Measurements from ENCODE around the gene DOLPP1. TPM values are rescaled to one million over a fixed set of nuclear protein-coding genes. Genes with fewer than 3 reads are reported as not detected.
"Not testable (repeated sequence)": the region's sequence is repeated elsewhere in the genome, so short reads cannot be mapped to it uniquely, and the experiment has no call there.

DOLPP1 gene
- total RNA-seq, 1 donor from 2014 or later, result 9.4 TPM

- no peak for DNase-seq
- intact Hi-C loops (cut with micrococcal nuclease), result no loop called here
- H3K4me3 ChIP-seq, result no peak overlapping the region
- H3K27ac ChIP-seq (replicated peaks), result no peak overlapping the region
- H3K9me3 ChIP-seq (replicated peaks), result no peaks in the 10 kb centered on the region
- H3K27me3 ChIP-seq (ENCODE audit: low read depth), result no peaks in the 10 kb centered on the region
- peaks cover 72% of the 10 kb centered on the region for H3K36me3 ChIP-seq
- no peak for TF ChIP-seq CTCF (IDR thresholded peaks at IDR 0.05; ENCODE audit: borderline replicate concordance)
- H3K4me1 ChIP-seq, result peaks cover 9% of the 10 kb centered on the region
These were observed 43.7 kb downstream of the DOLPP1 start for GRCh38 chr9:129124506-129125069.

- Histone ChIP-seq H3K4me3 (no peak overlapping the region), H3K36me3 (peaks cover 79% of the 10 kb centered on the region), H3K9me3 (replicated peaks) (no peaks in the 10 kb centered on the region), H3K27ac (replicated peaks) (no peak overlapping the region), H3K27me3 (ENCODE audit: low read depth) (no peaks in the 10 kb centered on the region), H3K4me1 (peaks cover 9% of the 10 kb centered on the region)
- TF ChIP-seq CTCF (IDR thresholded peaks at IDR 0.05; ENCODE audit: borderline replicate concordance), result no peak
- DNase-seq, result no peak
- intact Hi-C loops (cut with micrococcal nuclease), result no loop called here
These were observed 44.6 kb downstream of the DOLPP1 start for GRCh38 chr9:129125478-129125877.

- no peak for TF ChIP-seq CTCF (IDR thresholded peaks at IDR 0.05; ENCODE audit: borderline replicate concordance)
- H3K9me3 ChIP-seq (replicated peaks), result no peaks in the 10 kb centered on the region
- no peak for DNase-seq
- no peak overlapping the region for H3K27ac ChIP-seq (replicated peaks)
- H3K4me1 ChIP-seq, result peaks cover 13% of the 10 kb centered on the region
- no peak overlapping the region for H3K4me3 ChIP-seq
- intact Hi-C loops (cut with micrococcal nuclease), result no loop called here
- H3K27me3 ChIP-seq (ENCODE audit: low read depth), result no peaks in the 10 kb centered on the region
- peaks cover 75% of the 10 kb centered on the region for H3K36me3 ChIP-seq
These were observed 46.1 kb downstream of the DOLPP1 start for GRCh38 chr9:129126749-129127618.

GRCh38 chr9:129128689-129129088 lies 47.8 kb downstream of the DOLPP1 start:
- intact Hi-C loops (cut with micrococcal nuclease), result no loop called here
- no peak overlapping the region for H3K4me3 ChIP-seq
- no peak overlapping the region for H3K27ac ChIP-seq (replicated peaks)
- no peaks in the 10 kb centered on the region for H3K27me3 ChIP-seq (ENCODE audit: low read depth)
- H3K9me3 ChIP-seq (replicated peaks), result no peaks in the 10 kb centered on the region
- TF ChIP-seq CTCF (IDR thresholded peaks at IDR 0.05; ENCODE audit: borderline replicate concordance), result no peak
- DNase-seq, result no peak
- peaks cover 73% of the 10 kb centered on the region for H3K36me3 ChIP-seq
- peaks cover 13% of the 10 kb centered on the region for H3K4me1 ChIP-seq

- not testable (repeated sequence) for H3K27ac ChIP-seq (replicated peaks); H3K27me3 ChIP-seq (ENCODE audit: low read depth); DNase-seq; H3K9me3 ChIP-seq (replicated peaks); H3K4me3 ChIP-seq
- peaks cover 13% of the 10 kb centered on the region for H3K4me1 ChIP-seq
- intact Hi-C loops (cut with micrococcal nuclease), result loop anchor here (10.0 kb wide), 1 partner anchor 655 kb away; no protein-coding TSS in a partner anchor
- H3K36me3 ChIP-seq, result peaks cover 71% of the 10 kb centered on the region
These were observed 49.4 kb downstream of the DOLPP1 start for GRCh38 chr9:129130271-129130670.

GRCh38 chr9:129130791-129131190 lies 49.9 kb downstream of the DOLPP1 start:
- H3K27ac ChIP-seq (replicated peaks), result no peak overlapping the region
- H3K4me3 ChIP-seq, result no peak overlapping the region
- H3K9me3 ChIP-seq (replicated peaks), result no peaks in the 10 kb centered on the region
- no peak for TF ChIP-seq CTCF (IDR thresholded peaks at IDR 0.05; ENCODE audit: borderline replicate concordance)
- DNase-seq, result no peak
- intact Hi-C loops (cut with micrococcal nuclease), result loop anchor here (10.0 kb wide), 1 partner anchor 654 kb away; no protein-coding TSS in a partner anchor
- no peaks in the 10 kb centered on the region for H3K27me3 ChIP-seq (ENCODE audit: low read depth)
- H3K4me1 ChIP-seq, result peaks cover 13% of the 10 kb centered on the region
- peaks cover 72% of the 10 kb centered on the region for H3K36me3 ChIP-seq
